ENCODE data around the gene NUP43. TPM values are rescaled to one million over a fixed set of nuclear protein-coding genes. Genes with fewer than 3 reads are reported as not detected.

Gene NUP43
- total RNA-seq, 1 donor from 2014 or later: 39.7 TPM

GRCh38 chr6:149716181-149716963, 30.0 kb downstream of the NUP43 start:
- no peak for FAIRE-seq
- H3K4me1 Mint-ChIP-seq (ENCODE audit: low read depth, unreplicated experiment): peaks cover 11% of the 10 kb centered on the region
- H3K9me3 Mint-ChIP-seq (ENCODE audit: unreplicated experiment): no peaks in the 10 kb centered on the region
- no peaks in the 10 kb centered on the region for H3K27me3 Mint-ChIP-seq (ENCODE audit: low read depth, unreplicated experiment)
- H3K9ac ChIP-seq (ENCODE audit: low read length): peak overlapping the region; percentile 99
- TF ChIP-seq CTCF (IDR thresholded peaks at IDR 0.05; ENCODE audit: insufficient read depth, low read depth, low read length): no peak
- no peak for TF ChIP-seq EZH2 (IDR thresholded peaks at IDR 0.05; ENCODE audit: insufficient read depth, low read length)
- peak overlapping the region; percentile 93 for H3K4me2 ChIP-seq (ENCODE audit: low read length)
- peak overlapping the region; percentile 93 for H3K4me3 Mint-ChIP-seq (ENCODE audit: unreplicated experiment)
- H3K27ac Mint-ChIP-seq (ENCODE audit: unreplicated experiment): peak overlapping the region; percentile 81
- peak overlapping the region; percentile 81 for H3K4me3 ChIP-seq (ENCODE audit: insufficient read depth, low read depth, low read length)
- H3K36me3 ChIP-seq (ENCODE audit: insufficient read depth, low read length): no peaks in the 10 kb centered on the region
- H2AFZ ChIP-seq (ENCODE audit: low read depth, low read length): no peak overlapping the region
- peaks cover 34% of the 10 kb centered on the region for H4K20me1 ChIP-seq (ENCODE audit: insufficient read depth, low read length)
- no peak overlapping the region for H3K27ac ChIP-seq (ENCODE audit: low read depth, low read length)
- peak; percentile 25 for DNase-seq (ENCODE audit: low read depth)
- H3K9me3 ChIP-seq (ENCODE audit: insufficient read depth, low read depth, low read length): no peaks in the 10 kb centered on the region
- no peaks in the 10 kb centered on the region for H3K27me3 ChIP-seq (ENCODE audit: insufficient read depth, low read length)
- H3K79me2 ChIP-seq (ENCODE audit: insufficient read depth, low read length): peaks cover 71% of the 10 kb centered on the region
- H3K36me3 Mint-ChIP-seq (ENCODE audit: low read depth, unreplicated experiment): no peaks in the 10 kb centered on the region
- peaks cover 8% of the 10 kb centered on the region for H3K4me1 ChIP-seq (ENCODE audit: insufficient read depth, low read length)

GRCh38 chr6:149714442-149714841, 31.9 kb downstream of the NUP43 start:
- Mint-ChIP-seq H3K4me1 (ENCODE audit: low read depth, unreplicated experiment) (peaks cover 11% of the 10 kb centered on the region), H3K27ac (ENCODE audit: unreplicated experiment) (no peak overlapping the region), H3K9me3 (ENCODE audit: unreplicated experiment) (no peaks in the 10 kb centered on the region), H3K27me3 (ENCODE audit: low read depth, unreplicated experiment) (no peaks in the 10 kb centered on the region), H3K4me3 (ENCODE audit: unreplicated experiment) (no peak overlapping the region), H3K36me3 (ENCODE audit: low read depth, unreplicated experiment) (no peaks in the 10 kb centered on the region)
- H3K4me2 ChIP-seq (ENCODE audit: low read length): no peak overlapping the region
- no peak overlapping the region for H3K9ac ChIP-seq (ENCODE audit: low read length)
- peaks cover 52% of the 10 kb centered on the region for H4K20me1 ChIP-seq (ENCODE audit: insufficient read depth, low read length)
- H3K4me1 ChIP-seq (ENCODE audit: insufficient read depth, low read length): peaks cover 8% of the 10 kb centered on the region
- DNase-seq (ENCODE audit: low read depth) (no peak), FAIRE-seq (no peak)
- no peak overlapping the region for H3K27ac ChIP-seq (ENCODE audit: low read depth, low read length)
- no peaks in the 10 kb centered on the region for H3K36me3 ChIP-seq (ENCODE audit: insufficient read depth, low read length)
- no peak overlapping the region for H2AFZ ChIP-seq (ENCODE audit: low read depth, low read length)
- peaks cover 90% of the 10 kb centered on the region for H3K79me2 ChIP-seq (ENCODE audit: insufficient read depth, low read length)
- H3K9me3 ChIP-seq (ENCODE audit: insufficient read depth, low read depth, low read length): no peaks in the 10 kb centered on the region
- H3K27me3 ChIP-seq (ENCODE audit: insufficient read depth, low read length): no peaks in the 10 kb centered on the region
- no peak overlapping the region for H3K4me3 ChIP-seq (ENCODE audit: insufficient read depth, low read depth, low read length)
- TF ChIP-seq EZH2 (IDR thresholded peaks at IDR 0.05; ENCODE audit: insufficient read depth, low read length): no peak
- TF ChIP-seq CTCF (IDR thresholded peaks at IDR 0.05; ENCODE audit: insufficient read depth, low read depth, low read length): no peak

GRCh38 chr6:149711711-149712110, 34.6 kb downstream of the NUP43 start:
- no peaks in the 10 kb centered on the region for H3K36me3 Mint-ChIP-seq (ENCODE audit: low read depth, unreplicated experiment)
- H3K27ac Mint-ChIP-seq (ENCODE audit: unreplicated experiment): no peak overlapping the region
- H3K9me3 ChIP-seq (ENCODE audit: insufficient read depth, low read depth, low read length): no peaks in the 10 kb centered on the region
- no peak overlapping the region for H3K4me3 ChIP-seq (ENCODE audit: insufficient read depth, low read depth, low read length)
- peaks cover 78% of the 10 kb centered on the region for H4K20me1 ChIP-seq (ENCODE audit: insufficient read depth, low read length)
- H3K79me2 ChIP-seq (ENCODE audit: insufficient read depth, low read length): peaks cover 99% of the 10 kb centered on the region
- peaks cover 8% of the 10 kb centered on the region for H3K4me1 ChIP-seq (ENCODE audit: insufficient read depth, low read length)
- H3K27me3 Mint-ChIP-seq (ENCODE audit: low read depth, unreplicated experiment): no peaks in the 10 kb centered on the region
- no peak overlapping the region for H3K9ac ChIP-seq (ENCODE audit: low read length)
- DNase-seq (ENCODE audit: low read depth): no peak
- no peak overlapping the region for H3K4me3 Mint-ChIP-seq (ENCODE audit: unreplicated experiment)
- no peaks in the 10 kb centered on the region for H3K36me3 ChIP-seq (ENCODE audit: insufficient read depth, low read length)
- no peak overlapping the region for H3K27ac ChIP-seq (ENCODE audit: low read depth, low read length)
- no peak for TF ChIP-seq EZH2 (IDR thresholded peaks at IDR 0.05; ENCODE audit: insufficient read depth, low read length)
- no peak for TF ChIP-seq CTCF (IDR thresholded peaks at IDR 0.05; ENCODE audit: insufficient read depth, low read depth, low read length)
- no peak overlapping the region for H3K4me2 ChIP-seq (ENCODE audit: low read length)
- peaks cover 14% of the 10 kb centered on the region for H3K4me1 Mint-ChIP-seq (ENCODE audit: low read depth, unreplicated experiment)
- no peaks in the 10 kb centered on the region for H3K27me3 ChIP-seq (ENCODE audit: insufficient read depth, low read length)
- H2AFZ ChIP-seq (ENCODE audit: low read depth, low read length): no peak overlapping the region
- no peak for FAIRE-seq
- no peaks in the 10 kb centered on the region for H3K9me3 Mint-ChIP-seq (ENCODE audit: unreplicated experiment)

Data from astrocyte (in vitro differentiated cells and primary cell).